Mesenchymal stem cell (in vitro differentiated cells and primary cell): ENCODE results near the gene KCTD10.
A peak's percentile ranks its signal among the peaks of the same experiment; 100 is the strongest.

Experiments used
- DNase-seq: peaks from one replicate; pipeline ENCODE4 v3.0.0-alpha.2; 2013
- H2AFZ ChIP-seq: one replicate; pipeline ENCODE4 v1.6.1; 2013; ENCODE audit warnings: low read depth, mild to moderate bottlenecking, control low read depth, inconsistent platforms, low read length, moderate library complexity
- H2AK5ac ChIP-seq: 2 replicates; pipeline ENCODE4 v1.6.1; 2013; ENCODE audit warnings: low read length, moderate library complexity, mild to moderate bottlenecking, inconsistent platforms; ENCODE audit not compliant: severe bottlenecking
- H2BK120ac ChIP-seq: one replicate; pipeline ENCODE4 v1.6.1; 2013; ENCODE audit warnings: low read depth, mild to moderate bottlenecking, inconsistent platforms, low read length, moderate library complexity
- H2BK12ac ChIP-seq, 2 experiments: one replicate each; pipeline ENCODE4 v1.6.1; 2013; ENCODE audit warnings: inconsistent platforms in 2 of 2, low read length in 2 of 2, mild to moderate bottlenecking in 2 of 2, moderate library complexity in 2 of 2, control low read depth in 1 of 2
- H2BK15ac ChIP-seq: one replicate; pipeline ENCODE4 v1.6.1; 2013; ENCODE audit warnings: mild to moderate bottlenecking, low read depth, inconsistent platforms; ENCODE audit not compliant: poor library complexity, severe bottlenecking
- H2BK5ac ChIP-seq: 2 replicates; pipeline ENCODE4 v1.6.1; 2013; ENCODE audit warnings: low read depth, mild to moderate bottlenecking, low read length, control low read depth, inconsistent platforms; ENCODE audit not compliant: poor library complexity, severe bottlenecking
- H3K14ac ChIP-seq, 2 experiments: one replicate each; pipeline ENCODE4 v1.6.1; 2013; ENCODE audit warnings: inconsistent platforms in 2 of 2, low read length in 2 of 2, control low read depth in 1 of 2, mild to moderate bottlenecking in 1 of 2, moderate library complexity in 1 of 2
- H3K18ac ChIP-seq, 2 experiments: one replicate each; pipeline ENCODE4 v1.6.1; 2013; ENCODE audit warnings: inconsistent platforms in 2 of 2, low read length in 2 of 2, control low read depth in 1 of 2, low read depth in 1 of 2, mild to moderate bottlenecking in 1 of 2
- H3K23ac ChIP-seq, 2 experiments: one replicate each; pipeline ENCODE4 v1.6.1; 2013; ENCODE audit warnings: inconsistent platforms in 2 of 2, low read length in 2 of 2, mild to moderate bottlenecking in 2 of 2, moderate library complexity in 2 of 2, control low read depth in 1 of 2
- H3K27ac ChIP-seq: 2 replicates; pipeline ENCODE4 v1.5.1; 2013; ENCODE audit warnings: mild to moderate bottlenecking, moderate library complexity, low read length, control low read depth, inconsistent platforms; ENCODE audit not compliant: poor library complexity, severe bottlenecking
- H3K27me3 ChIP-seq, 2 experiments: 2 replicates each; pipeline versions ENCODE4 v1.6.1 to v1.7.0; 2013; ENCODE audit warnings: low read length in 2 of 2, mild to moderate bottlenecking in 2 of 2, moderate library complexity in 2 of 2, control low read depth in 1 of 2, inconsistent platforms in 1 of 2; ENCODE audit not compliant: control insufficient read depth in 1 of 2, insufficient read depth in 1 of 2
- H3K36me3 ChIP-seq, 2 experiments: 2 replicates each; pipeline versions ENCODE4 v1.6.1 to v1.7.0; 2013; ENCODE audit warnings: low read length in 2 of 2, control low read depth in 1 of 2, inconsistent platforms in 1 of 2, low read depth in 1 of 2, mild to moderate bottlenecking in 1 of 2; ENCODE audit not compliant: insufficient read depth in 2 of 2, control insufficient read depth in 1 of 2
- H3K4ac ChIP-seq, 2 experiments: one replicate each; pipeline ENCODE4 v1.6.1; 2013; ENCODE audit warnings: inconsistent platforms in 2 of 2, low read length in 2 of 2, mild to moderate bottlenecking in 2 of 2, moderate library complexity in 2 of 2, control low read depth in 1 of 2, low read depth in 1 of 2
- H3K4me1 ChIP-seq: 2 replicates; pipeline ENCODE4 v1.6.1; 2013; ENCODE audit warnings: low read depth, low read length, control low read depth; ENCODE audit not compliant: control insufficient read depth, insufficient read depth
- H3K4me2 ChIP-seq: 2 replicates; pipeline ENCODE4 v1.6.1; 2013; ENCODE audit warnings: low read length, mild to moderate bottlenecking, inconsistent platforms; ENCODE audit not compliant: poor library complexity, severe bottlenecking
- H3K4me3 ChIP-seq, 2 experiments: 2 replicates each; pipeline versions ENCODE4 v1.5.1 to v1.7.0; 2013; ENCODE audit warnings: low read length in 2 of 2, mild to moderate bottlenecking in 2 of 2, control low read depth in 1 of 2, low read depth in 1 of 2; ENCODE audit not compliant: insufficient read depth in 1 of 2
- H3K79me1 ChIP-seq: replicated peaks from 2 replicates; pipeline ENCODE4 v1.6.1; 2013; ENCODE audit warnings: mild to moderate bottlenecking, control low read depth, low read length, inconsistent platforms; ENCODE audit not compliant: poor library complexity, severe bottlenecking
- H3K9ac ChIP-seq: 2 replicates; pipeline ENCODE4 v1.7.0; 2013; ENCODE audit warnings: mild to moderate bottlenecking, low read length, moderate library complexity
- H3K9me3 ChIP-seq: 2 replicates; pipeline ENCODE4 v1.7.0; 2013; ENCODE audit warnings: mild to moderate bottlenecking, low read length; ENCODE audit not compliant: control insufficient read depth
- H4K8ac ChIP-seq: one replicate; pipeline ENCODE4 v1.6.1; 2013; ENCODE audit warnings: inconsistent platforms, mild to moderate bottlenecking, low read length, moderate library complexity
- H4K91ac ChIP-seq: one replicate; pipeline ENCODE4 v1.6.1; 2013; ENCODE audit warnings: mild to moderate bottlenecking, low read length, inconsistent platforms
- WGBS: methylation state at CpG from one replicate; pipeline ENCODE4 v1.1.7; 2013; ENCODE audit warnings: mixed read lengths; 5-methylcytosine and 5-hydroxymethylcytosine counted together

The KCTD10 gene

GRCh38 chr12:109501299-109501698, 24.2 kb upstream of the KCTD10 start:
- no peak overlapping the region for H2BK15ac ChIP-seq
- no peak overlapping the region for H2AK5ac ChIP-seq
- peaks cover 4% of the 10 kb centered on the region for H3K79me1 ChIP-seq
- H2BK12ac ChIP-seq, result no peak overlapping the region
- no peaks in the 10 kb centered on the region for H3K27me3 ChIP-seq
- 94% methylated on average over 6 of the region's 6 CpGs for WGBS
- no peak overlapping the region for H4K91ac ChIP-seq
- no peaks in the 10 kb centered on the region for H3K9me3 ChIP-seq
- DNase-seq, result no peak
- H3K4ac ChIP-seq, result no peak overlapping the region
- no peak overlapping the region for H3K18ac ChIP-seq
- no peak overlapping the region for H2BK120ac ChIP-seq
- no peak overlapping the region for H2BK5ac ChIP-seq
- H4K8ac ChIP-seq, result no peak overlapping the region
- no peak overlapping the region for H2AFZ ChIP-seq
- no peak overlapping the region for H3K27ac ChIP-seq
- no peak overlapping the region for H3K4me3 ChIP-seq
- H3K36me3 ChIP-seq, result peaks cover 47 to 94% of the 10 kb centered on the region in 2 experiments
- H3K23ac ChIP-seq, result no peak overlapping the region
- no peak overlapping the region for H3K4me2 ChIP-seq
- H3K9ac ChIP-seq, result no peak overlapping the region
- H3K14ac ChIP-seq, result no peak overlapping the region
- H3K4me1 ChIP-seq, result peaks cover 7% of the 10 kb centered on the region

DNA sequence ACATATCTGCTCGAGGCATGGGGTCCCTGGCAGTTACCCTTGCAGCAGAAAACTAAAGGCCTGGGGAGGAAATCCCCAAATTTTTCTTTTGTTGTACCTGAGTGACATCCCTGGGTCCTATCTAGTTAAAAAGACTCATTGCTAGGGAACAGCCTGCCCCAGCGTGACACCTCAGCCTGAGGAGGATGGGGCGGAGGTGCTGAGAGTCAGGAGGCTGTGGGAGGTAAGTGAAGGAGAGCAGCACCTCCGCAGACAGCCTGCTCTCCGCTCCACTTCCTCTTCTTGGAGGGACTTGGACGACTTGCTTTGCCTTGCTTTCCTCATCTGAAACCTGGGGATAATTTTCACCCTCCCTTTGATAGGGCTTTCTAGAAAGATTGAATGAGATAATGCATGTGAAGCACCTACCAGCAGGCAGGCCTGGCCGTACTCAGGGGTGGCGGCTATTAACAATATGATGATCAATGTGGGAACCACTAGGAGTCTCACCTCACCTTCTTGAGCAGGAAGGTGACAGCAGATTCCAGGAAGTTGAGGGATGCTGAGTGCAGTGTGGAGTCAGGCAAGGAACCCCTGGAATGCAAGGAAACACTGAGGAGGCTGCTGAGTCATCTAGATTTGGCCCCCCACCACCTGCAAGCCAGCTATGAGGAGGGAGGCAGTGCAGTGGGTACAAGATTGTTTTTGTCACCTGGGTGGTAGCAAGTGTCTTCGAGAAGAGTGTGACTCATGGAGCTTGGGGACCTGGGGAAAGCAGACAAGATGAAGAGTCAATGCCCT, 23.5 kb upstream of the KCTD10 start:
- no peak overlapping the region for H2BK120ac ChIP-seq
- no peaks in the 10 kb centered on the region for H3K27me3 ChIP-seq
- H3K4me1 ChIP-seq, result peaks cover 7% of the 10 kb centered on the region
- H2BK5ac ChIP-seq, result no peak overlapping the region
- H3K79me1 ChIP-seq, result peaks cover 4% of the 10 kb centered on the region
- H2AFZ ChIP-seq, result no peak overlapping the region
- no peak overlapping the region for H3K18ac ChIP-seq
- no peak for DNase-seq
- no peak overlapping the region for H4K91ac ChIP-seq
- no peak overlapping the region for H4K8ac ChIP-seq
- H3K36me3 ChIP-seq, result peaks cover 45 to 93% of the 10 kb centered on the region in 2 experiments
- H3K14ac ChIP-seq, result no peak overlapping the region
- 83% methylated on average over 8 of the region's 9 CpGs for WGBS
- no peak overlapping the region for H3K9ac ChIP-seq
- no peak overlapping the region for H2BK15ac ChIP-seq
- H3K9me3 ChIP-seq, result no peaks in the 10 kb centered on the region
- H2BK12ac ChIP-seq, result no peak overlapping the region
- no peak overlapping the region for H3K4me3 ChIP-seq
- H3K4ac ChIP-seq, result no peak overlapping the region
- H3K27ac ChIP-seq, result no peak overlapping the region
- H2AK5ac ChIP-seq, result no peak overlapping the region
- H3K4me2 ChIP-seq, result no peak overlapping the region
- H3K23ac ChIP-seq, result no peak overlapping the region

GRCh38 chr12:109497675-109498074, 20.6 kb upstream of the KCTD10 start:
- peaks cover 4% of the 10 kb centered on the region for H3K79me1 ChIP-seq
- no peak overlapping the region for H3K18ac ChIP-seq
- H3K9ac ChIP-seq, result no peak overlapping the region
- no peak overlapping the region for H3K4me3 ChIP-seq
- peak overlapping the region; percentile 55 for H3K27ac ChIP-seq
- no peak overlapping the region for H3K4ac ChIP-seq
- H3K27me3 ChIP-seq, result no peaks in the 10 kb centered on the region
- no peak overlapping the region for H4K91ac ChIP-seq
- no peak overlapping the region for H3K14ac ChIP-seq
- H3K23ac ChIP-seq, result no peak overlapping the region
- no peak overlapping the region for H2BK5ac ChIP-seq
- H3K4me2 ChIP-seq, result no peak overlapping the region
- H2BK15ac ChIP-seq, result no peak overlapping the region
- peaks cover 7% of the 10 kb centered on the region for H3K4me1 ChIP-seq
- 56% methylated on average over 7 of the region's 7 CpGs for WGBS
- no peak overlapping the region for H4K8ac ChIP-seq
- H2AFZ ChIP-seq, result no peak overlapping the region
- DNase-seq, result peak; percentile 81
- peaks cover 35 to 91% of the 10 kb centered on the region in 2 experiments for H3K36me3 ChIP-seq
- no peak overlapping the region for H2BK12ac ChIP-seq
- H2AK5ac ChIP-seq, result no peak overlapping the region
- no peaks in the 10 kb centered on the region for H3K9me3 ChIP-seq
- no peak overlapping the region for H2BK120ac ChIP-seq

GRCh38 chr12:109496306-109496705, 19.2 kb upstream of the KCTD10 start:
- H3K9me3 ChIP-seq, result no peaks in the 10 kb centered on the region
- H3K79me1 ChIP-seq, result peaks cover 4% of the 10 kb centered on the region
- H3K4ac ChIP-seq, result no peak overlapping the region
- H3K4me3 ChIP-seq, result no peak overlapping the region
- H3K14ac ChIP-seq, result no peak overlapping the region
- no peak overlapping the region for H2AFZ ChIP-seq
- H2BK15ac ChIP-seq, result no peak overlapping the region
- no peak overlapping the region for H2BK5ac ChIP-seq
- H3K4me1 ChIP-seq, result peaks cover 7% of the 10 kb centered on the region
- H3K23ac ChIP-seq, result no peak overlapping the region
- peaks cover 33 to 91% of the 10 kb centered on the region in 2 experiments for H3K36me3 ChIP-seq
- no peak overlapping the region for H3K4me2 ChIP-seq
- no peak overlapping the region for H4K8ac ChIP-seq
- H2BK12ac ChIP-seq, result no peak overlapping the region
- no peak for DNase-seq
- H4K91ac ChIP-seq, result no peak overlapping the region
- no peak overlapping the region for H2AK5ac ChIP-seq
- H3K27me3 ChIP-seq, result no peaks in the 10 kb centered on the region
- no peak overlapping the region for H3K18ac ChIP-seq
- H3K9ac ChIP-seq, result no peak overlapping the region
- no peak overlapping the region for H2BK120ac ChIP-seq
- H3K27ac ChIP-seq, result no peak overlapping the region
